SK-N-SH (cell line): ENCODE results near the gene HARS1.

ENCODE experiments used
- CHD2 ChIP-seq: fragments of 150-350 bp; IDR thresholded peaks from 2 replicates; pipeline ENCODE4 v1.6.1; 2018; ENCODE audit warnings: low read length; ENCODE audit not compliant: partially characterized antibody
- EZH2phosphoT487 ChIP-seq: fragments of 200-600 bp; sonication (generic); IDR thresholded peaks from 2 replicates; pipeline ENCODE4 v1.6.1; 2017; ENCODE audit warnings: low read depth, mixed run types, mild to moderate bottlenecking, antibody characterized with exemption, moderate library complexity, borderline replicate concordance
- USF2 ChIP-seq: fragments of 150-350 bp; IDR thresholded peaks from 2 replicates; pipeline ENCODE4 v1.6.1; 2017; ENCODE audit warnings: antibody characterized with exemption, low read length, low read depth, borderline replicate concordance
- TF ChIP-seq, protein P1 (sequence below): fragments of 200-600 bp; sonication (generic); IDR thresholded peaks from 2 replicates; pipeline ENCODE4 v1.6.1; 2017; ENCODE audit warnings: antibody characterized with exemption, mild to moderate bottlenecking, moderate library complexity

DNA sequence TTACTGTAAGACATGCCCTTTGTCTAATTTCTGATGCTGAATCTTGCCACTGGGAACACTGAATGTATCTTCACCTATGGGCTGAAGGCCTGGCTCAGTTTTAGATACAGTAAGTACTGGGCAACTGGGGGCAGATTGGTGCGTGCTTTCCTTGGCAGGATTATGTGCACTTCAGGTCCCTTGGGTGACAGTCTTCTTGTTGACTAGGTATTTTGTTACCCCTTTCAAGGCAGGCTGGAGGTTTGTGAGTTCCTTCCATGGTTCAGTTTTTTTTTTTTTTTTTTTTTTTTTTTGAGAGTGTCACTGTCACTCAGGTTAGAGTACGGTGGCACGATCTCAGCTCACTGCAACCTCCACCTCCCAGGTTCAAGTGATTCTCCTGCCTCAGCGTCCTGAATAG, 16.6 kb upstream of the HARS1 start:
- TF ChIP-seq CHD2 (no peak), USF2 (no peak), EZH2phosphoT487 (no peak)
- TF ChIP-seq, protein P1, sequence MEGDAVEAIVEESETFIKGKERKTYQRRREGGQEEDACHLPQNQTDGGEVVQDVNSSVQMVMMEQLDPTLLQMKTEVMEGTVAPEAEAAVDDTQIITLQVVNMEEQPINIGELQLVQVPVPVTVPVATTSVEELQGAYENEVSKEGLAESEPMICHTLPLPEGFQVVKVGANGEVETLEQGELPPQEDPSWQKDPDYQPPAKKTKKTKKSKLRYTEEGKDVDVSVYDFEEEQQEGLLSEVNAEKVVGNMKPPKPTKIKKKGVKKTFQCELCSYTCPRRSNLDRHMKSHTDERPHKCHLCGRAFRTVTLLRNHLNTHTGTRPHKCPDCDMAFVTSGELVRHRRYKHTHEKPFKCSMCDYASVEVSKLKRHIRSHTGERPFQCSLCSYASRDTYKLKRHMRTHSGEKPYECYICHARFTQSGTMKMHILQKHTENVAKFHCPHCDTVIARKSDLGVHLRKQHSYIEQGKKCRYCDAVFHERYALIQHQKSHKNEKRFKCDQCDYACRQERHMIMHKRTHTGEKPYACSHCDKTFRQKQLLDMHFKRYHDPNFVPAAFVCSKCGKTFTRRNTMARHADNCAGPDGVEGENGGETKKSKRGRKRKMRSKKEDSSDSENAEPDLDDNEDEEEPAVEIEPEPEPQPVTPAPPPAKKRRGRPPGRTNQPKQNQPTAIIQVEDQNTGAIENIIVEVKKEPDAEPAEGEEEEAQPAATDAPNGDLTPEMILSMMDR = no peak
